IPS-18a (cell line): Measurements from ENCODE around the gene KANSL1.

Experiments used
- H3K27ac ChIP-seq: one replicate; pipeline ENCODE4 v1.5.1; 2013; ENCODE audit warnings: low read length
- H3K27me3 ChIP-seq: one replicate; pipeline ENCODE4 v1.6.1; 2013; ENCODE audit warnings: mild to moderate bottlenecking, low read length; ENCODE audit not compliant: control insufficient read depth, insufficient read depth
- H3K36me3 ChIP-seq: one replicate; pipeline ENCODE4 v1.6.1; 2013; ENCODE audit warnings: low read depth, low read length; ENCODE audit not compliant: control insufficient read depth
- H3K4me1 ChIP-seq: one replicate; pipeline ENCODE4 v1.6.1; 2013; ENCODE audit warnings: low read depth, low read length; ENCODE audit not compliant: control insufficient read depth
- H3K4me3 ChIP-seq: one replicate; pipeline ENCODE4 v1.5.1; 2013; ENCODE audit warnings: low read length
- H3K9ac ChIP-seq: one replicate; pipeline ENCODE4 v1.6.1; 2013; ENCODE audit warnings: mild to moderate bottlenecking, low read length, moderate library complexity
- H3K9me3 ChIP-seq: one replicate; pipeline ENCODE4 v1.6.1; 2013; ENCODE audit warnings: low read depth, low read length; ENCODE audit not compliant: control insufficient read depth

The KANSL1 gene

GRCh38 chr17:45989759-45990158, 203.5 kb downstream of the KANSL1 start:
- Histone ChIP-seq H3K4me3 (no peak overlapping the region), H3K27me3 (no peaks in the 10 kb centered on the region), H3K36me3 (no peaks in the 10 kb centered on the region), H3K4me1 (peaks cover 5% of the 10 kb centered on the region), H3K9ac (no peak overlapping the region), H3K27ac (no peak overlapping the region), H3K9me3 (no peaks in the 10 kb centered on the region)

- H3K4me1 ChIP-seq: no peaks in the 10 kb centered on the region
- no peaks in the 10 kb centered on the region for H3K27me3 ChIP-seq
- H3K9ac ChIP-seq: no peak overlapping the region
- no peaks in the 10 kb centered on the region for H3K9me3 ChIP-seq
- no peak overlapping the region for H3K4me3 ChIP-seq
- H3K27ac ChIP-seq: no peak overlapping the region
- no peaks in the 10 kb centered on the region for H3K36me3 ChIP-seq
Measured at GRCh38 chr17:45987706-45988105, 205.5 kb downstream of the KANSL1 start.

- H3K27me3 ChIP-seq: no peaks in the 10 kb centered on the region
- no peaks in the 10 kb centered on the region for H3K36me3 ChIP-seq
- H3K9ac ChIP-seq: no peak overlapping the region
- no peak overlapping the region for H3K4me3 ChIP-seq
- H3K4me1 ChIP-seq: no peaks in the 10 kb centered on the region
- no peak overlapping the region for H3K27ac ChIP-seq
- no peaks in the 10 kb centered on the region for H3K9me3 ChIP-seq
Measured at GRCh38 chr17:45986056-45986455, 207.2 kb downstream of the KANSL1 start.

GRCh38 chr17:45985447-45985846, 207.8 kb downstream of the KANSL1 start:
- Histone ChIP-seq H3K27ac (no peak overlapping the region), H3K9ac (no peak overlapping the region), H3K36me3 (no peaks in the 10 kb centered on the region), H3K27me3 (no peaks in the 10 kb centered on the region), H3K4me3 (no peak overlapping the region), H3K9me3 (no peaks in the 10 kb centered on the region), H3K4me1 (no peaks in the 10 kb centered on the region)

GRCh38 chr17:45984368-45984767, 208.9 kb downstream of the KANSL1 start:
- Histone ChIP-seq H3K4me3 (no peak overlapping the region), H3K36me3 (no peaks in the 10 kb centered on the region), H3K27me3 (no peaks in the 10 kb centered on the region), H3K9me3 (no peaks in the 10 kb centered on the region), H3K27ac (no peak overlapping the region), H3K9ac (no peak overlapping the region), H3K4me1 (no peaks in the 10 kb centered on the region)

GRCh38 chr17:45983614-45984310, 209.5 kb downstream of the KANSL1 start:
- H3K9ac ChIP-seq: no peak overlapping the region
- no peaks in the 10 kb centered on the region for H3K36me3 ChIP-seq
- H3K4me1 ChIP-seq: no peaks in the 10 kb centered on the region
- H3K27me3 ChIP-seq: no peaks in the 10 kb centered on the region
- H3K27ac ChIP-seq: no peak overlapping the region
- no peak overlapping the region for H3K4me3 ChIP-seq
- H3K9me3 ChIP-seq: no peaks in the 10 kb centered on the region

- Histone ChIP-seq H3K4me3 (no peak overlapping the region), H3K27me3 (no peaks in the 10 kb centered on the region), H3K9ac (no peak overlapping the region), H3K4me1 (no peaks in the 10 kb centered on the region), H3K36me3 (no peaks in the 10 kb centered on the region), H3K9me3 (no peaks in the 10 kb centered on the region), H3K27ac (no peak overlapping the region)
Measured at GRCh38 chr17:45982791-45983613, 210.2 kb downstream of the KANSL1 start.

- H3K9ac ChIP-seq: no peak overlapping the region
- no peaks in the 10 kb centered on the region for H3K36me3 ChIP-seq
- H3K9me3 ChIP-seq: no peaks in the 10 kb centered on the region
- no peaks in the 10 kb centered on the region for H3K4me1 ChIP-seq
- no peak overlapping the region for H3K4me3 ChIP-seq
- H3K27me3 ChIP-seq: no peaks in the 10 kb centered on the region
- no peak overlapping the region for H3K27ac ChIP-seq
Measured at GRCh38 chr17:45981306-45981705, 211.9 kb downstream of the KANSL1 start.

GRCh38 chr17:45980855-45981254, 212.4 kb downstream of the KANSL1 start:
- Histone ChIP-seq H3K27me3 (no peaks in the 10 kb centered on the region), H3K9ac (no peak overlapping the region), H3K4me3 (no peak overlapping the region), H3K4me1 (no peaks in the 10 kb centered on the region), H3K27ac (no peak overlapping the region), H3K36me3 (no peaks in the 10 kb centered on the region), H3K9me3 (no peaks in the 10 kb centered on the region)
